ENCODE measurements around the gene DENND6B.

DNA sequence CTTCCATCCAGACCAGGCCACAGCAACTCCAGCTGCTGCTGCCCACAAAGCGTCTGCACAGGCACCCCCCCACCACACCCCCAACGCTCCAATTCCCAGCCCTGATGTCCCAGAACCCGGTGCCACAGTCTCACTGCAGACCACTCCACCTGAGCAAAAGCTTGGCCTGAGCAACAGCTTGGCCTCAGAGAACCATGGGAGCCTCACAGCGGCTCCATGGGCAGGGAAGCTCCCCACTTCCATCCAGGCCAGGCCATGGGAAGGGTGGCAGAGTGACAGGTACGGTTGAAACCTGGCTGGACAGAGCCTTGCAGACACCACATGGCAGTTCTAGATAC is 32.5 kb downstream of the DENND6B start:
- TF ChIP-seq, protein P1, sequence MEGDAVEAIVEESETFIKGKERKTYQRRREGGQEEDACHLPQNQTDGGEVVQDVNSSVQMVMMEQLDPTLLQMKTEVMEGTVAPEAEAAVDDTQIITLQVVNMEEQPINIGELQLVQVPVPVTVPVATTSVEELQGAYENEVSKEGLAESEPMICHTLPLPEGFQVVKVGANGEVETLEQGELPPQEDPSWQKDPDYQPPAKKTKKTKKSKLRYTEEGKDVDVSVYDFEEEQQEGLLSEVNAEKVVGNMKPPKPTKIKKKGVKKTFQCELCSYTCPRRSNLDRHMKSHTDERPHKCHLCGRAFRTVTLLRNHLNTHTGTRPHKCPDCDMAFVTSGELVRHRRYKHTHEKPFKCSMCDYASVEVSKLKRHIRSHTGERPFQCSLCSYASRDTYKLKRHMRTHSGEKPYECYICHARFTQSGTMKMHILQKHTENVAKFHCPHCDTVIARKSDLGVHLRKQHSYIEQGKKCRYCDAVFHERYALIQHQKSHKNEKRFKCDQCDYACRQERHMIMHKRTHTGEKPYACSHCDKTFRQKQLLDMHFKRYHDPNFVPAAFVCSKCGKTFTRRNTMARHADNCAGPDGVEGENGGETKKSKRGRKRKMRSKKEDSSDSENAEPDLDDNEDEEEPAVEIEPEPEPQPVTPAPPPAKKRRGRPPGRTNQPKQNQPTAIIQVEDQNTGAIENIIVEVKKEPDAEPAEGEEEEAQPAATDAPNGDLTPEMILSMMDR (IDR thresholded peaks at IDR 0.05; ENCODE audit: low read length): no peak
- TF ChIP-seq EZH2 (optimal IDR thresholded peaks at IDR 0.05; ENCODE audit: low read depth, low read length): no peak

All from MM.1S (cell line).